ENCODE measurements around the gene TMC5. TPM values are rescaled to one million over a fixed set of nuclear protein-coding genes. Genes with fewer than 3 reads are reported as not detected.
"Not testable (repeated sequence)": the region's sequence is repeated elsewhere in the genome, so short reads cannot be mapped to it uniquely, and the experiment has no call there.

Gene TMC5
- total RNA-seq, 4 donors from 2014 or later: 0.11 to 5.7 (median 0.67) TPM

- TF ChIP-seq POLR2A (IDR thresholded peaks at IDR 0.05): no peak
- TF ChIP-seq CTCF (IDR thresholded peaks at IDR 0.05): peak in 3 of 6 experiments; percentile 11 to 61 (median 33)
- no peak overlapping the region for H3K4me3 ChIP-seq
- peaks cover 6 to 27% (median 6%) of the 10 kb centered on the region in 3 donors for H3K4me1 ChIP-seq
- no peak for DNase-seq
- 20 to 43% methylated on average over 1 to 7 of the region's 7 CpGs for WGBS, 2 donors
- no peak overlapping the region for H3K27ac ChIP-seq
- peaks cover 0 to 42% (median 0%) of the 10 kb centered on the region in 4 donors for H3K27me3 ChIP-seq
- no peaks in the 10 kb centered on the region for H3K36me3 ChIP-seq
- intact Hi-C loops (cut with DNase I): no loop called here
- H3K9me3 ChIP-seq: peaks cover 0 to 19% (median 7%) of the 10 kb centered on the region in 3 donors
Measured at GRCh38 chr16:19400711-19401110, 17.0 kb upstream of the TMC5 start.

GRCh38 chr16:19406891-19407491, 10.7 kb upstream of the TMC5 start:
- Histone ChIP-seq H3K4me3 (no peak overlapping the region), H3K36me3 (no peaks in the 10 kb centered on the region), H3K27me3 (peaks cover 0 to 66% (median 0%) of the 10 kb centered on the region in 4 donors), H3K27ac (no peak overlapping the region), H3K9me3 (peaks cover 0 to 12% (median 0%) of the 10 kb centered on the region in 3 donors), H3K4me1 (peaks cover 6 to 15% (median 6%) of the 10 kb centered on the region in 3 donors)
- WGBS, 2 donors: 44 to 49% methylated on average over 4 to 5 of the region's 5 CpGs
- TF ChIP-seq CTCF (IDR thresholded peaks at IDR 0.05) (no peak), POLR2A (IDR thresholded peaks at IDR 0.05) (no peak)
- intact Hi-C loops (cut with DNase I): no loop called here
- DNase-seq: no peak

GRCh38 chr16:19410435-19411171, 7.1 kb upstream of the TMC5 start:
- peaks cover 0 to 7% (median 0%) of the 10 kb centered on the region in 3 donors for H3K9me3 ChIP-seq
- intact Hi-C loops (cut with DNase I): no loop called here
- peak overlapping the region; percentile 40 to 62 (median 45) for H3K4me3 ChIP-seq
- peaks cover 6 to 27% (median 15%) of the 10 kb centered on the region in 3 donors for H3K4me1 ChIP-seq
- H3K36me3 ChIP-seq: no peaks in the 10 kb centered on the region
- whole genome bisulfite sequencing, 2 donors: 3 to 8% methylated on average over 11 of the region's 58 CpGs
- no peak for TF ChIP-seq POLR2A (IDR thresholded peaks at IDR 0.05)
- TF ChIP-seq CTCF (IDR thresholded peaks at IDR 0.05): peak in 3 of 6 experiments; percentile 16 to 39 (median 24)
- H3K27ac ChIP-seq: peak overlapping the region in 2 of 4 donors; percentile 18 to 32
- H3K27me3 ChIP-seq: peaks cover 0 to 77% (median 0%) of the 10 kb centered on the region in 4 donors
- DNase-seq: no peak

GRCh38 chr16:19411298-19411697, 6.4 kb upstream of the TMC5 start:
- peaks cover 6 to 32% (median 15%) of the 10 kb centered on the region in 3 donors for H3K4me1 ChIP-seq
- no peak overlapping the region for H3K27ac ChIP-seq
- H3K27me3 ChIP-seq: peaks cover 0 to 83% (median 0%) of the 10 kb centered on the region in 4 donors
- intact Hi-C loops (cut with DNase I): no loop called here
- TF ChIP-seq CTCF (IDR thresholded peaks at IDR 0.05) (no peak), POLR2A (IDR thresholded peaks at IDR 0.05) (no peak)
- H3K9me3 ChIP-seq: peaks cover 0 to 7% (median 0%) of the 10 kb centered on the region in 3 donors
- DNase-seq: no peak
- H3K4me3 ChIP-seq: peak overlapping the region in 1 of 4 donors; percentile 62
- WGBS, 2 donors: 55 to 76% methylated on average over 3 of the region's 3 CpGs
- no peaks in the 10 kb centered on the region for H3K36me3 ChIP-seq

GRCh38 chr16:19412055-19412454, 5.6 kb upstream of the TMC5 start:
- H3K27ac ChIP-seq; H3K36me3 ChIP-seq; DNase-seq; H3K9me3 ChIP-seq; H3K4me3 ChIP-seq; intact Hi-C loops (cut with DNase I): not testable (repeated sequence)
- Histone ChIP-seq H3K4me1 (peaks cover 6 to 32% (median 15%) of the 10 kb centered on the region in 3 donors), H3K27me3 (peaks cover 0 to 90% (median 0%) of the 10 kb centered on the region in 4 donors)
- 96% methylated on average over 7 of the region's 7 CpGs for WGBS, 2 donors

Data from esophagus squamous epithelium (tissue), 5 donors.